Fibroblast of pulmonary artery (primary cell): ENCODE measurements around the gene DYNC1LI2.

Experiments
- DNase-seq: peaks from one replicate; pipeline ENCODE4 v3.0.0-alpha.2; 2010; ENCODE audit warnings: low read depth
- H3K4me3 ChIP-seq: replicated peaks from 2 replicates; pipeline ENCODE4 v1.5.1; 2011; ENCODE audit warnings: low read depth, mild to moderate bottlenecking, control low read depth, low read length, moderate library complexity
- CTCF ChIP-seq: IDR thresholded peaks from 2 replicates; pipeline ENCODE4 v1.5.1; 2011; ENCODE audit warnings: mild to moderate bottlenecking, control low read depth, low read length, inconsistent platforms; ENCODE audit errors: missing control alignments

DYNC1LI2 gene

GRCh38 chr16:66776457-66776856, 25.0 kb upstream of the DYNC1LI2 start:
- no peak for TF ChIP-seq CTCF
- DNase-seq, result no peak
- no peak overlapping the region for H3K4me3 ChIP-seq

- DNase-seq, result peak; percentile 33
- no peak for TF ChIP-seq CTCF
- H3K4me3 ChIP-seq, result no peak overlapping the region
These were observed 23.6 kb upstream of the DYNC1LI2 start for GRCh38 chr16:66774981-66775380.

GRCh38 chr16:66758086-66758485, 6.7 kb upstream of the DYNC1LI2 start:
- no peak for DNase-seq
- no peak overlapping the region for H3K4me3 ChIP-seq
- TF ChIP-seq CTCF, result no peak

- no peak for DNase-seq
- H3K4me3 ChIP-seq, result no peak overlapping the region
These were observed 3.4 kb upstream of the DYNC1LI2 start for GRCh38 chr16:66754819-66755218.

GRCh38 chr16:66754211-66754610, 2.8 kb upstream of the DYNC1LI2 start:
- no peak for TF ChIP-seq CTCF
- no peak overlapping the region for H3K4me3 ChIP-seq
- DNase-seq, result no peak

More at GRCh38 chr16:66754819-66755218, 3.4 kb upstream of the DYNC1LI2 start:
- no peak for TF ChIP-seq CTCF

GRCh38 chr16:66752958-66753357, 1.5 kb upstream of the DYNC1LI2 start:
- no peak overlapping the region for H3K4me3 ChIP-seq
- no peak for DNase-seq
- TF ChIP-seq CTCF, result no peak

- DNase-seq, result no peak
- TF ChIP-seq CTCF, result no peak
- H3K4me3 ChIP-seq, result no peak overlapping the region
These were observed 970 bp upstream of the DYNC1LI2 start for GRCh38 chr16:66752379-66752778.
